CD4-positive, alpha-beta T cell treated with Interleukin-15 for 1 hour (primary cell): ENCODE results near the gene ZNF385A.

Experiments used
- DNase-seq: peaks from one replicate; pipeline ENCODE4 v3.0.0-alpha.2; 2020

Gene ZNF385A

GRCh38 chr12:54415221-54415929 is 30.8 kb upstream of the ZNF385A start:
- DNase-seq = no peak

GRCh38 chr12:54413284-54414190 is 29.0 kb upstream of the ZNF385A start:
- peak; percentile 91 for DNase-seq

GRCh38 chr12:54412786-54413185 is 28.3 kb upstream of the ZNF385A start:
- DNase-seq = no peak

- DNase-seq = no peak
These were observed 27.8 kb upstream of the ZNF385A start for GRCh38 chr12:54412348-54412747.

- DNase-seq = peak; percentile 85
These were observed 27.1 kb upstream of the ZNF385A start for GRCh38 chr12:54411391-54412241.

GRCh38 chr12:54409267-54409666 is 24.7 kb upstream of the ZNF385A start:
- no peak for DNase-seq

- DNase-seq = no peak
These were observed 22.8 kb upstream of the ZNF385A start for GRCh38 chr12:54407183-54407905.

- DNase-seq = no peak
These were observed 21.0 kb upstream of the ZNF385A start for GRCh38 chr12:54405573-54405972.

GRCh38 chr12:54405106-54405505 is 20.6 kb upstream of the ZNF385A start:
- DNase-seq = no peak

- DNase-seq = peak; percentile 57
These were observed 19.8 kb upstream of the ZNF385A start for GRCh38 chr12:54404061-54405004.

- DNase-seq = no peak
These were observed 16.6 kb upstream of the ZNF385A start for GRCh38 chr12:54401119-54401518.

GRCh38 chr12:54398995-54399793 is 14.7 kb upstream of the ZNF385A start:
- DNase-seq = peak; percentile 84

GRCh38 chr12:54398218-54398617 is 13.7 kb upstream of the ZNF385A start:
- DNase-seq = no peak

GRCh38 chr12:54397157-54397556 is 12.6 kb upstream of the ZNF385A start:
- DNase-seq = no peak

- no peak for DNase-seq
These were observed 11.0 kb upstream of the ZNF385A start for GRCh38 chr12:54395545-54395944.

GRCh38 chr12:54394986-54395385 is 10.5 kb upstream of the ZNF385A start:
- DNase-seq = no peak

GRCh38 chr12:54394281-54394719 is 9.8 kb upstream of the ZNF385A start:
- DNase-seq = no peak

GRCh38 chr12:54393743-54394142 is 9.2 kb upstream of the ZNF385A start:
- DNase-seq = no peak

GRCh38 chr12:54393207-54393609 is 8.7 kb upstream of the ZNF385A start:
- DNase-seq = no peak

GRCh38 chr12:54392485-54393206 is 8.1 kb upstream of the ZNF385A start:
- no peak for DNase-seq
